IPS-15b (cell line): Measurements from ENCODE around the gene ZNF90.
A peak's percentile ranks its signal among the peaks of the same experiment; 100 is the strongest.
"Not testable (repeated sequence)": the region's sequence is repeated elsewhere in the genome, so short reads cannot be mapped to it uniquely, and the experiment has no call there.

ENCODE experiments used
- H3K27me3 ChIP-seq: one replicate; pipeline ENCODE4 v1.6.1; 2013; ENCODE audit warnings: low read length; ENCODE audit not compliant: control insufficient read depth, insufficient read depth
- H3K36me3 ChIP-seq: one replicate; pipeline ENCODE4 v1.6.1; 2013; ENCODE audit warnings: low read length; ENCODE audit not compliant: control insufficient read depth, insufficient read depth
- H3K4me1 ChIP-seq: one replicate; pipeline ENCODE4 v1.6.1; 2013; ENCODE audit warnings: mild to moderate bottlenecking, low read length; ENCODE audit not compliant: control insufficient read depth, insufficient read depth
- H3K4me3 ChIP-seq: one replicate; pipeline ENCODE4 v1.5.1; 2013; ENCODE audit warnings: low read depth, low read length
- H3K9ac ChIP-seq: one replicate; pipeline ENCODE4 v1.6.1; 2013; ENCODE audit warnings: low read depth, mild to moderate bottlenecking, low read length
- H3K9me3 ChIP-seq: one replicate; pipeline ENCODE4 v1.6.1; 2013; ENCODE audit warnings: mild to moderate bottlenecking, low read length; ENCODE audit not compliant: control insufficient read depth, insufficient read depth

The ZNF90 gene

GRCh38 chr19:20077791-20078463 lies at the start of gene ZNF90:
ZNF90 (plus strand) TSS chr19:20078000; CDS start chr19:20078133, 133 bp downstream.
- peak within 1 kb of the TSS; percentile 89 for H3K9ac ChIP-seq
- peaks cover 6% of the 10 kb centered on the region for H3K36me3 ChIP-seq
- H3K9me3 ChIP-seq, result no peaks in the 10 kb centered on the region
- no peaks in the 10 kb centered on the region for H3K27me3 ChIP-seq
- H3K4me3 ChIP-seq, result peak within 1 kb of the TSS; percentile 97
- peaks cover 8% of the 10 kb centered on the region for H3K4me1 ChIP-seq

GRCh38 chr19:20028611-20029010 lies 49.2 kb upstream of the ZNF90 start:
- no peak overlapping the region for H3K4me3 ChIP-seq
- H3K36me3 ChIP-seq, result peaks cover 13% of the 10 kb centered on the region
- no peaks in the 10 kb centered on the region for H3K9me3 ChIP-seq
- H3K27me3 ChIP-seq, result no peaks in the 10 kb centered on the region
- no peak overlapping the region for H3K9ac ChIP-seq
- H3K4me1 ChIP-seq, result no peaks in the 10 kb centered on the region

- Histone ChIP-seq H3K36me3 (peaks cover 5% of the 10 kb centered on the region), H3K27me3 (no peaks in the 10 kb centered on the region), H3K9me3 (no peaks in the 10 kb centered on the region), H3K4me1 (peaks cover 8% of the 10 kb centered on the region), H3K4me3 (no peak overlapping the region), H3K9ac (no peak overlapping the region)
Observed at GRCh38 chr19:20035935-20036334, 41.9 kb upstream of the ZNF90 start.

- H3K4me1 ChIP-seq, result peaks cover 8% of the 10 kb centered on the region
- H3K9me3 ChIP-seq, result no peaks in the 10 kb centered on the region
- peak overlapping the region; percentile 98 for H3K4me3 ChIP-seq
- no peaks in the 10 kb centered on the region for H3K27me3 ChIP-seq
- peak overlapping the region; percentile 79 for H3K9ac ChIP-seq
- peaks cover 5% of the 10 kb centered on the region for H3K36me3 ChIP-seq
Observed at GRCh38 chr19:20038358-20039202, 39.2 kb upstream of the ZNF90 start.

- Histone ChIP-seq H3K36me3 (peaks cover 5% of the 10 kb centered on the region), H3K4me3 (peak within 1 kb of the TSS; percentile 98), H3K9me3 (no peaks in the 10 kb centered on the region), H3K9ac (peak within 1 kb of the TSS; percentile 79), H3K27me3 (no peaks in the 10 kb centered on the region), H3K4me1 (peaks cover 8% of the 10 kb centered on the region)
Observed at GRCh38 chr19:20039203-20039723, 38.5 kb upstream of the ZNF90 start, which contains the start of gene ZNF682. ZNF682 (minus strand) TSS chr19:20039505; CDS start chr19:20039345, 160 bp downstream.

- Histone ChIP-seq H3K27me3 (no peaks in the 10 kb centered on the region), H3K4me1 (peaks cover 8% of the 10 kb centered on the region), H3K4me3 (no peak overlapping the region), H3K9ac (no peak overlapping the region), H3K36me3 (no peaks in the 10 kb centered on the region), H3K9me3 (no peaks in the 10 kb centered on the region)
Observed at GRCh38 chr19:20044663-20045062, 33.1 kb upstream of the ZNF90 start.

- not testable (repeated sequence) for H3K4me1 ChIP-seq, H3K36me3 ChIP-seq, H3K9me3 ChIP-seq, H3K27me3 ChIP-seq, H3K4me3 ChIP-seq, H3K9ac ChIP-seq
Observed at GRCh38 chr19:20045742-20046141, 32.1 kb upstream of the ZNF90 start.

DNA sequence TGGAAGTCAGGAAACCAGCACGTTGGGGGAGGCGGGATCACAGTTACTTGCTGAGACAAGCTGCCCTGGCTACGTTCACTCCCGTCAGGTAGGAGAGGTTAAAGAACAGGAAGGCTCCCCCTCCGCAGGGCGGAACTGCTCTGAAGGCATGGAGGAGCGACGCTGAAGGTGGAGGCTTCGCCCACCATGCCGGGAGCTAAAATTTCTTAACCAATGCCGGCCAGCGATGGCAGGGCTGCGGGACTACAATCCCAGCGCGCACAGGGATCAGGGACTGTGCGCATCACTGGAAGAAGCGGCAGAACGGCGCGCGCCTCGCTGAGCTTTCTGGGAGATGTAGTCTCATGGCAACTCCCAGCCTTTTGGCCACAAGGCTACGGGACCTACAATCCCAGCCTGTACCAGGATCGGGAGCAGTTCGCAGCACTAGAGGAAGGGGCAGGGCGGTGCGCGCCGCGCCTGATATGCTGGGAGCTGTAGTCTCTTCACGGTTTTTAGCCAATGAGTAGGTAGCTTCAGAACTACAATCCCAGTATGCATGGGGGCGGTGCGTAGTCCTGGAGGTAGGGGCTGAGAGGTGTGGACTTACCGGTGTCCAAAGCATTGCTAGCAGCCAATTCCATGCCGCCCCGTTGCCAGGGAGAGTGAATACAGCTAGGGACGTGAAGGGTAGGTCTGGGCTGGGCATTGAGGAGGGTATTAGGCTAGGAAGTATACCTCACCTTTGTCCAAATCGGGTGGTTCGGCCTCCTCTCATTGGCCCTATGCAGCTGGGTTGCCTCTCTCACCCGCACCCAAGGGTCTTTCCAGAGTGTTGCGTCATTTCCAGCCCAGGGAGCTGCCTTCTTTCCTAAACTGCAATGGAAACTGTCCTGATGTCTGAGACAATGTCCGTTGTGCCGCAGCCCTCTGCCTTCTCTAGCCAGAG lies 25.7 kb upstream of the ZNF90 start:
- Histone ChIP-seq H3K36me3 (no peaks in the 10 kb centered on the region), H3K9ac (peak overlapping the region; percentile 80), H3K9me3 (no peaks in the 10 kb centered on the region), H3K4me3 (peak overlapping the region; percentile 98), H3K4me1 (peaks cover 3% of the 10 kb centered on the region), H3K27me3 (no peaks in the 10 kb centered on the region)

- not testable (repeated sequence) for H3K36me3 ChIP-seq, H3K4me3 ChIP-seq, H3K4me1 ChIP-seq, H3K9ac ChIP-seq, H3K27me3 ChIP-seq, H3K9me3 ChIP-seq
Observed at GRCh38 chr19:20058738-20059137, 19.1 kb upstream of the ZNF90 start.

GRCh38 chr19:20060282-20060681 lies 17.5 kb upstream of the ZNF90 start:
- Histone ChIP-seq H3K9ac (no peak overlapping the region), H3K27me3 (no peaks in the 10 kb centered on the region), H3K4me1 (no peaks in the 10 kb centered on the region), H3K9me3 (no peaks in the 10 kb centered on the region), H3K36me3 (no peaks in the 10 kb centered on the region), H3K4me3 (no peak overlapping the region)

DNA sequence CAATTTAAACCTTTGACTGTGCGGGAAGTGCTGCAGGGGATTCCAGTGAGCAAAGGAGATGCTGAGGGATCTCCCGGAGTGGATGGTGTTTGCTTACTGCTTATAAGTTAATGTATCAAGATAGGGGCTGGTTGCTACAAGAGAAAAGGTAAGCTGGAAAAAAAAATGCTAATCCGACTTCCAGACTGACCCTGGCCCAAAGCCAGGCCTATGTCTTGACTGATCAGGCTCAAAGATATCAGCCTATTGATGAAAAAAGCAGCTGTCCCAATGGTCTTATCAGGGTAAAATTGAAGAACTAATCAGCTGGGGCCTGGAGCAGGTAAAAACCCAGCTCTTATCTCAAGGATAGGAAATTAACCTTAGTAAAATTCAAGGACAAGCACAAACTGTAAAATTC lies 10.9 kb upstream of the ZNF90 start:
- H3K4me3 ChIP-seq, result no peak overlapping the region
- H3K4me1 ChIP-seq, result peaks cover 29% of the 10 kb centered on the region
- no peak overlapping the region for H3K9ac ChIP-seq
- H3K9me3 ChIP-seq, result no peaks in the 10 kb centered on the region
- H3K27me3 ChIP-seq, result no peaks in the 10 kb centered on the region
- H3K36me3 ChIP-seq, result no peaks in the 10 kb centered on the region
